ENCODE measurements around the gene MTG2.

The MTG2 gene

DNA sequence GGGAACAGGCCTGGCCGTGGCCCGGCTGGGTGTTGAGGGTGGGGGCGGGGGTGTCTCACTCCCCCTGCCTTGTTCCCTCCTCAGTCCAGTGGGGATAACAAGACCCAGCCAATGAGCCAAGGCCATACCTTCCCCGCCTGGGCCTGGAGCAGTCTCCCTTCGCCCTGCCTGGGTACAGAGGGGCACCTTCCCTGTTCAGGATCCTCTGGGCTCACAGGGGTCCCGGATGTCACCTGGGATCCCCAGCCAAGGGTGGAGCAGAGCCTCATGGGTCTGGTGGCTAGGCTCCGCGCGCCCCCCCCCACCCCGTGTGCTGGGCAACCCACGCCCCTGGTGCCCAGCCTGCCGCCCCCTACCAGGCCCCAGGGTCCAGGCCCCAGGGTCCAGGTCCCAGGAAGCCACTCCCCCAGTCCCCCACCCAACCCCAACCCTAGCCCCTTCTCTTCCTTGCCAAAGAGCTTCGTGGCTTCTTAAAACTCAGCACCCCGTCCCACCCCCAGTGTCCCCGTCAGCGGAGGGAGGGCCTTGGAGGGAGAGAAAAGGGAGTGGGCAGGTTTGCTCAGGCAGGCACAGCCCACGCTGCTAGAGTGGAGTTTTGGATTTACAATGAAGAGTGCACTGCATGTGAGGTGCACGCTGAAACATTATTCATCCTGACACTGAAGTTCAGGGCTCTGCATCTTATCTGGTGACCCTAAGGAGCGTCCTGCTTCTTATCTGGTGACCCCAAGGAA is 25.4 kb downstream of the MTG2 start:
- Histone ChIP-seq H3K27ac (ENCODE audit: low read depth, low read length) (no peak overlapping the region), H3F3A (ENCODE audit: control insufficient read depth, insufficient read depth) (no peaks in the 10 kb centered on the region), H3K4me1 (ENCODE audit: control insufficient read depth, low read length) (peaks cover 6% of the 10 kb centered on the region), H3K27me3 (ENCODE audit: control insufficient read depth, low read length) (peaks cover 11% of the 10 kb centered on the region; the same call in 1 of the 2 replicates), H3K79me2 (ENCODE audit: control insufficient read depth, low read length) (peaks cover under 1% of the 10 kb centered on the region), H3K36me3 (ENCODE audit: control insufficient read depth, low read length) (peaks cover 5% of the 10 kb centered on the region), H3K4me2 (ENCODE audit: low read length) (no peak overlapping the region), H3K9me2 (replicated peaks; ENCODE audit: control insufficient read depth, low read length) (no peaks in the 10 kb centered on the region), H3K4me3 (ENCODE audit: low read length) (no peak overlapping the region), H3K9me3 (ENCODE audit: control insufficient read depth, insufficient read depth, low read length) (no peaks in the 10 kb centered on the region), H4K20me1 (ENCODE audit: control insufficient read depth, insufficient read depth, low read depth, low read length) (no peaks in the 10 kb centered on the region)
- no peak for TF ChIP-seq EZH2phosphoT487 (IDR thresholded peaks at IDR 0.05; ENCODE audit: borderline replicate concordance, low read length)
- TF ChIP-seq, protein P1, sequence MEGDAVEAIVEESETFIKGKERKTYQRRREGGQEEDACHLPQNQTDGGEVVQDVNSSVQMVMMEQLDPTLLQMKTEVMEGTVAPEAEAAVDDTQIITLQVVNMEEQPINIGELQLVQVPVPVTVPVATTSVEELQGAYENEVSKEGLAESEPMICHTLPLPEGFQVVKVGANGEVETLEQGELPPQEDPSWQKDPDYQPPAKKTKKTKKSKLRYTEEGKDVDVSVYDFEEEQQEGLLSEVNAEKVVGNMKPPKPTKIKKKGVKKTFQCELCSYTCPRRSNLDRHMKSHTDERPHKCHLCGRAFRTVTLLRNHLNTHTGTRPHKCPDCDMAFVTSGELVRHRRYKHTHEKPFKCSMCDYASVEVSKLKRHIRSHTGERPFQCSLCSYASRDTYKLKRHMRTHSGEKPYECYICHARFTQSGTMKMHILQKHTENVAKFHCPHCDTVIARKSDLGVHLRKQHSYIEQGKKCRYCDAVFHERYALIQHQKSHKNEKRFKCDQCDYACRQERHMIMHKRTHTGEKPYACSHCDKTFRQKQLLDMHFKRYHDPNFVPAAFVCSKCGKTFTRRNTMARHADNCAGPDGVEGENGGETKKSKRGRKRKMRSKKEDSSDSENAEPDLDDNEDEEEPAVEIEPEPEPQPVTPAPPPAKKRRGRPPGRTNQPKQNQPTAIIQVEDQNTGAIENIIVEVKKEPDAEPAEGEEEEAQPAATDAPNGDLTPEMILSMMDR (IDR thresholded peaks at IDR 0.05; ENCODE audit: low read depth, low read length, poor library complexity, severe bottlenecking), result no peak

- Histone ChIP-seq H3K4me1 (ENCODE audit: control insufficient read depth, low read length) (0 out of 2 replicates have a peak, but pooled peaks cover 3% of the 10 kb centered on the region), H3K4me2 (ENCODE audit: low read length) (no peak overlapping the region)
- no peak for TF ChIP-seq EZH2phosphoT487 (IDR thresholded peaks at IDR 0.05; ENCODE audit: borderline replicate concordance, low read length)
- TF ChIP-seq, protein P1 (IDR thresholded peaks at IDR 0.05; ENCODE audit: low read depth, low read length, poor library complexity, severe bottlenecking), result peak; percentile 53
Observed at GRCh38 chr20:62208795-62209755, 26.2 kb downstream of the MTG2 start.

GRCh38 chr20:62209850-62210495 is 27.1 kb downstream of the MTG2 start:
- Histone ChIP-seq H3K27ac (ENCODE audit: low read depth, low read length) (no peak overlapping the region), H3K79me2 (ENCODE audit: control insufficient read depth, low read length) (no peaks in the 10 kb centered on the region), H3K4me1 (ENCODE audit: control insufficient read depth, low read length) (peaks cover 5% of the 10 kb centered on the region), H3F3A (ENCODE audit: control insufficient read depth, insufficient read depth) (no peaks in the 10 kb centered on the region), H3K4me3 (ENCODE audit: low read length) (no peak overlapping the region), H4K20me1 (ENCODE audit: control insufficient read depth, insufficient read depth, low read depth, low read length) (no peaks in the 10 kb centered on the region), H3K27me3 (ENCODE audit: control insufficient read depth, low read length) (peaks cover 18% of the 10 kb centered on the region; the same call in 1 of the 2 replicates), H3K9me2 (replicated peaks; ENCODE audit: control insufficient read depth, low read length) (no peaks in the 10 kb centered on the region), H3K36me3 (ENCODE audit: control insufficient read depth, low read length) (no peaks in the 10 kb centered on the region), H3K9me3 (ENCODE audit: control insufficient read depth, insufficient read depth, low read length) (no peaks in the 10 kb centered on the region), H3K4me2 (ENCODE audit: low read length) (no peak overlapping the region)
- TF ChIP-seq, protein P1 (IDR thresholded peaks at IDR 0.05; ENCODE audit: low read depth, low read length, poor library complexity, severe bottlenecking), result no peak
- no peak for TF ChIP-seq EZH2phosphoT487 (IDR thresholded peaks at IDR 0.05; ENCODE audit: borderline replicate concordance, low read length)

More at GRCh38 chr20:62208795-62209755, 26.2 kb downstream of the MTG2 start:
- Histone ChIP-seq H3K36me3 (ENCODE audit: control insufficient read depth, low read length) (no peaks in the 10 kb centered on the region), H3K9me3 (ENCODE audit: control insufficient read depth, insufficient read depth, low read length) (no peaks in the 10 kb centered on the region), H3K4me3 (ENCODE audit: low read length) (no peak overlapping the region), H4K20me1 (ENCODE audit: control insufficient read depth, insufficient read depth, low read depth, low read length) (no peaks in the 10 kb centered on the region), H3K27ac (ENCODE audit: low read depth, low read length) (no peak overlapping the region), H3F3A (ENCODE audit: control insufficient read depth, insufficient read depth) (no peaks in the 10 kb centered on the region), H3K27me3 (ENCODE audit: control insufficient read depth, low read length) (peaks cover 12% of the 10 kb centered on the region; the same call in 1 of the 2 replicates), H3K79me2 (ENCODE audit: control insufficient read depth, low read length) (no peaks in the 10 kb centered on the region), H3K9me2 (replicated peaks; ENCODE audit: control insufficient read depth, low read length) (no peaks in the 10 kb centered on the region)
